Suppressor macrophage treated with lipopolysaccharide for 4 hours (primary cell): Measurements from ENCODE around the gene KLHDC10.
"Not testable (repeated sequence)": the region's sequence is repeated elsewhere in the genome, so short reads cannot be mapped to it uniquely, and the experiment has no call there.

ENCODE experiments used
- DNase-seq: peaks from one replicate; pipeline ENCODE4 v3.0.0-alpha.2; 2020

Gene KLHDC10

GRCh38 chr7:130123501-130123900 lies 53.2 kb downstream of the KLHDC10 start:
- no peak for DNase-seq

DNA sequence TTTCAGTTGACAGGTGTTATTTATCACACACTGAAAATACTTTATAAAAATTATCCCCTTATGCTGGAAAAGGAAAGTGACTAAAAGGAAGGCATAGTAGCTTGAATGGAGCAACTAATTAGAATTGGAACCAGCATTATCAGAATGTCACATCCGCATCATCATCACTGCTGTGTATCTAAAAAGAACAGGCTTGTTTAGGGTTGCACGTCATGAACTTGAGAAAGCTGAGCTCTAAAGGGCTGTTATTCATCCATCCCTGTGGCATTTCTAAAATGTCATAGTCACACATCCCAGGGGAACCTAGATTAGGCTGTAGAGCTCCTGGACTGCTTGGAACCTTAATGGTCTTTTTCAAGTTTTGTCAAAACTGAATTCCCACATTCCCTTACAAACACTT lies 54.4 kb downstream of the KLHDC10 start:
- no peak for DNase-seq

- DNase-seq = not testable (repeated sequence)
These were observed 56.5 kb downstream of the KLHDC10 start for GRCh38 chr7:130126840-130127239.

GRCh38 chr7:130127404-130127803 lies 57.1 kb downstream of the KLHDC10 start:
- DNase-seq = no peak

DNA sequence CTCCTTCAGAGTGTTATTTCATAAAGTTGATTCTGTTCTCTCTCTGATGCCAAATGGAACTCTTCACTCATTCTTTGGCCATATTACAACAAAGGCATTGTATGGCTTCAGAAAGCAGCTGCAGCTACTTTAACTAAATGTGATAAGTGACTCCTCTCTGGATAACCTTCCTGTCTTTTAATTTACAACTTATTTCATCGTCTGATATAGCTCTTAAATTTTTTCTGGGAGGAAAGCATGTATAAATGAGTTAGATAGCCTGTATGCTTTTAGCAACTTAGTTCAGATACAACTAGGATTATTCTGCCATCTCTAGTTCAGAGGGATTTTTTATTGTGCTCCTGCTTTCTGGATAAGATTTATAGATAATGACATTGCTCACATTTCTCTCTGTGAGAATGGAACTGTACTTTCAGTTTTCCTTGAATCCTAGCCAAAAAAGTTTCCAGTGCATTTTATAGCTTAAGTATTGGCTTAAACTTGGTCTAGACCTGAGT lies 57.5 kb downstream of the KLHDC10 start:
- no peak for DNase-seq

GRCh38 chr7:130129011-130129411 lies 58.7 kb downstream of the KLHDC10 start:
- no peak for DNase-seq

DNA sequence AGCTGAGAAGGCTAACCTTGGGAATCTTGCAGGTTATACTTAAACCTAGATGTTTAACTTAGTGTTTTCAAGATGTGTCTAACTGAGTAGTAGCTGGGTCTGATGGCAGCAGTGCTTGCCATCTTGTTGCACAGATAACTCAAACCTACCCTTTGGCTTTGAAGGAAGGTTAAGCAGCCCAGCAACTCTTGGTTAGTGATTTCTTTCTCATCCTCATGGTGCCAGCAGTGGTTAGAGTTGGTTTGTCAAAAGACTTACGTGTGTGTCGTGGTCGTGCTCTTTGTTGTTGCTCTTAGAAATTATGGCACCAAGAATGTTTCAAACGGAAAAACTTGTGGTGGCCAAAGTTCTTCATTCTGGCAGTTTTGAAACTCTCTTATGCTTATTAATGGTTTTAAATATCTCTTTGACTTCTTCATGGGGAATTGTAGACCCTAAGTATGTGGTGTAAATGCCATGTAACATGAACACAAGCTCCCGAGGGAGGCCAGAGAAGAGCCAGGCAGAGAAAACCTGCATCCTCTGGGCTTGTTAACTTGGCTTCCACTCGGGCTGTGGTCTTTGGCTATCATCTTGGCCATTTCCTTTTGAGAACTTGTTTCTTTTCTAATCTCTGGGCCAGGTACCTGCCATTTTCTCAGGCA lies 61.0 kb downstream of the KLHDC10 start:
- no peak for DNase-seq

DNA sequence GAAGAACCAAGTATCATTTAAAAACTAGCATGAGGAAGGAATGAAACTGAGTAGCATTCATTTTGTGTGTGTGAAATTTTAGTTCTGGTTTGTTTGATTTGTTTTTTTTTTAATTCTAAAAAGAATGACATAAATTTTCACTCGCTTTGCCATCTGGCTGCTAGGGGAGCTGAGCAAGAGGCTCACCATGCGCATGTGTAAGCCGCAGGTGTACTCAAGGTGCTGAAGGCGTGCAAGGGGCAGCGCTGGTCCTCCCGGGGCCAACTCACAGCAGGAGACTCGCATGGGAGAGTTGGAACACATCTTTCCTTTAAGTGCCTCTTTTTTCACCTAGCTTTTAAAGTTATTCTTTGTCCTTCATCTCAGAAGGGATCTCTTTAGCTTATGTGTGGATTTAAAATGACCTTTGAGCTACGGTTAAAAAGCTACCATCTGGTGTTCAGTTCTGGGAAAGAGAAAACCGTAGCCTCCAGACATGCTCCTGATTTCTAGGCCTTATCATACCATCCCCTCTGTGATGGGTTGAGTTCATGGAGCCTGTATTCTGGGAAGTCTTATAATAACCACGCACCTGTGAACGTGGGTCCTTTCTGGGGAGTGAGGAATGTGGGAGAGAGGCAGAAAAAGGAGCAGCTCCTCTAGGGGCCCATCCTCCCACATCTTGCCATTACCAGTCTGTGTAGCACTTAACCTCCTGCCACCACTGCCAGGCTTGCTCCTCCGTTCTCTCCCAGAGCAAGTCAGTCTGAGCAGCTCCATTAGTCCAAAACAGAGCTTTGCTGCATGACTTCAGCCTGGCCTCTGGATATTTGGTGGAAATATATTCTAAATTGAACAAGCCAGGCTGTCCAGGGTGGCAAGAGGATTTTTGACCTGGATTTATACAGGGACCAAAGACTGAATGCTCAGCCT lies 61.9 kb downstream of the KLHDC10 start:
- DNase-seq = no peak

- DNase-seq = no peak
These were observed 62.9 kb downstream of the KLHDC10 start for GRCh38 chr7:130133029-130133782.

GRCh38 chr7:130134106-130134636 lies 63.8 kb downstream of the KLHDC10 start:
- no peak for DNase-seq

DNA sequence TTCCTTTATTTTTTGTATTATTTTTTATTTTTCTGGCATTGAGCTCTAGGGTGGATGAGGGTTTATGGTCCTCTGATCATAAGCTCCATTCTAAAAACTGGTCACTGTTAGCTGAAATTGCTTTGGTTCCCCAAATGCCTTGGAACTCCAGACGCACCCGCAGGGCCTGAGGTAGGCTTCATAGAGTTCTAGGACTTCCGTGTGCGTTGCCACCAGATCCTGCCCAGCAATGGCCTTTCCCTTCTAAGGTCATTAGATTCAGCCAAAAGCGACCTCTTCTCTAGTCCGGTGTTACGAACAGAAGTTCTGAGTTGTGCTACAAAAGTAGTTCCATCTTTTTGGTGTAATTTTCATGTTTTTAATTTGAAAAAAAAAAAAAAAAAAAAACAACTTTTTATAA lies 64.4 kb downstream of the KLHDC10 start:
- no peak for DNase-seq

GRCh38 chr7:130135208-130136205 lies 65.2 kb downstream of the KLHDC10 start:
- no peak for DNase-seq

GRCh38 chr7:130136579-130137167 lies 66.3 kb downstream of the KLHDC10 start:
- DNase-seq = no peak

- DNase-seq = no peak
These were observed 66.9 kb downstream of the KLHDC10 start for GRCh38 chr7:130137207-130137606.

GRCh38 chr7:130139193-130139960 lies 69.0 kb downstream of the KLHDC10 start:
- DNase-seq = no peak

GRCh38 chr7:130140551-130141160 lies 70.3 kb downstream of the KLHDC10 start:
- DNase-seq = no peak

DNA sequence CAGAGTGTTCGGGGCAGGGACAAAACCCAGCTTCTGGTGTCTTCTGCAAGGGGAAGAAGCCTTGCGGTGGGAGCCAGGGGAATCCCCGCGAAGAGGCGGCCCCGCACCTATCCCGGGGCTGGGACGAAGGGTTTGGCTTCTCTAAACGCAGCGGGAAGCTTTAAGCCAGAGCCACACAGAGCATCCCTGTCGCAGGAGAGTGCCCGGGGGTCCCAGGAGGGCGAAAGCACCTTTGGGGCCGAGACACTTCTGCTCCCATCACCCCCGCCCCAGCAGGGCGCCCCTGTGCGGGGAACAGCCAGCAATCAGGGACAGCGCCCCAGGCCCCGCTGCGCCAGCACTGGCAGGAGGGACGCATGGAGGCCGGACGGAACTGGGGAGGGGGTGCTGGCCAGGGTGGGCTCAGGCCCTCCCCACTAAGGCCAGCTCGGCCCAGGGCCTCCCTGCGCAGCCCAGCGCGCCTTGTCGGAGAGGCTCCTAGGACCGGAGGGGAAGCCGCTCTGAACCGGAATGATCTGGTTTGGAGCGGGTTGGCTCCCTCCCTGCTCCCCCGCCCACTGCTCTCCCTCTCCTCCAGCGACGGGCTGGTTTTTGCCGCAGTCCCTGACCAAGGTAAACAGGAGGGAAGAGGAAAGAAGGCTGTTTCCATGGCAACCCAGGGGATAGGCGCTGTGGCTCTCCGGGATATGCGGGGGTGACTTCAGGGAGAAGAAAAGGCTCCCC lies 71.0 kb downstream of the KLHDC10 start:
- peak; percentile 9 for DNase-seq

GRCh38 chr7:130141884-130142653 lies 71.7 kb downstream of the KLHDC10 start:
- no peak for DNase-seq
